GM12864 (cell line): ENCODE measurements around the gene IQCK.

Experiments used
- DNase-seq: peaks from one replicate; pipeline ENCODE4 v3.0.0-alpha.2; 2011; ENCODE audit warnings: low read depth
- H3K4me3 ChIP-seq: 2 replicates; pipeline ENCODE4 v1.5.1; 2011; ENCODE audit warnings: mild to moderate bottlenecking, low read depth, low read length, control low read depth
- TF ChIP-seq, protein P1 (sequence below): IDR thresholded peaks from 2 replicates; pipeline ENCODE4 v1.5.1; 2011; ENCODE audit warnings: low read depth, mild to moderate bottlenecking, moderate library complexity, low read length, control low read depth, inconsistent platforms; ENCODE audit errors: missing control alignments

Gene IQCK

DNA sequence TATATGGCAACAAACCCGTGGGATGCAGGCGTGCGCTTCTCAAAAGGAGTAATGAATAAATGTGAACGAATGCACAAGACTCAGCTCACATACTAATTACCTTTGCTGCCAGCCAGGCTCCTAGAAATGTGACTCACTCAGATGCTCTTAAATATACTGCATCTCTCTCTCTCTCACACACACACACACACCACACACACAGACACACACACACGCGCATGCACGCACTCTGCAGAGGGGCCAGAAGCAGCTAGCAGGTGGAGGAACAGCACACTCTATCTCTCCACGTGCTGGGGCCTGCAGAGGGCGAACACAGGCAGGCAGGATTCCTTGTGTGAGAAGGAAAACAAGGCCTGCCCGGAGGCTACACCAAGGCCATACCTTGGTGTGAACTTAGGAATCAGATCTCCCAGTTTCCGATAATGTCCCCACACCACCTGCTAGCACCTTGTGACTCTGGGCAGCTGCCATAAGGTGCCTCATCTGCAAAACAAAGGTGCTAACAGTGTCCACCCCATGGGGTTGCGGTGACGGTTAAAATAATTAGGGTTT, 161.2 kb downstream of the IQCK start:
- no peak overlapping the region for H3K4me3 ChIP-seq
- TF ChIP-seq, protein P1, sequence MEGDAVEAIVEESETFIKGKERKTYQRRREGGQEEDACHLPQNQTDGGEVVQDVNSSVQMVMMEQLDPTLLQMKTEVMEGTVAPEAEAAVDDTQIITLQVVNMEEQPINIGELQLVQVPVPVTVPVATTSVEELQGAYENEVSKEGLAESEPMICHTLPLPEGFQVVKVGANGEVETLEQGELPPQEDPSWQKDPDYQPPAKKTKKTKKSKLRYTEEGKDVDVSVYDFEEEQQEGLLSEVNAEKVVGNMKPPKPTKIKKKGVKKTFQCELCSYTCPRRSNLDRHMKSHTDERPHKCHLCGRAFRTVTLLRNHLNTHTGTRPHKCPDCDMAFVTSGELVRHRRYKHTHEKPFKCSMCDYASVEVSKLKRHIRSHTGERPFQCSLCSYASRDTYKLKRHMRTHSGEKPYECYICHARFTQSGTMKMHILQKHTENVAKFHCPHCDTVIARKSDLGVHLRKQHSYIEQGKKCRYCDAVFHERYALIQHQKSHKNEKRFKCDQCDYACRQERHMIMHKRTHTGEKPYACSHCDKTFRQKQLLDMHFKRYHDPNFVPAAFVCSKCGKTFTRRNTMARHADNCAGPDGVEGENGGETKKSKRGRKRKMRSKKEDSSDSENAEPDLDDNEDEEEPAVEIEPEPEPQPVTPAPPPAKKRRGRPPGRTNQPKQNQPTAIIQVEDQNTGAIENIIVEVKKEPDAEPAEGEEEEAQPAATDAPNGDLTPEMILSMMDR = no peak
- DNase-seq = no peak

DNA sequence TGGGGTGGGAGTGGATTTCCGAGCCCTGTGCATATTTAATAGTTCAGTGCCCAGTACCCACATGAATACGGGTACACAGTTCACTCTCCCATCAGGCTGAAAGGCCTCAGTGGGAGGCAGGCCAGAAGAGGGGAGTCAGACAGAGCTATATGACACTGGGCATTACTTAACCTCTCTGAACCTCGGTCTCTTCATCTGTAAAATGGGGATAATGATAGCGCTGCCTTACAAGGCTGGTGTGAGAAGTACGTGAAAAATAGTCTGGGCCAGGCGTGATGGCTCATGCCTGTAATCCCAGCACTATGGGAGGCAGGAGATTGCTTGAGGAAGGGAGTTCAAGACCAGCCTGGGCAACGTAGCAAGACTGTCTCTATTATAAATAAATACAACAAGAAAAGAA, 163.0 kb downstream of the IQCK start:
- H3K4me3 ChIP-seq = no peak overlapping the region
- DNase-seq = no peak
- TF ChIP-seq, protein P1 = no peak

DNA sequence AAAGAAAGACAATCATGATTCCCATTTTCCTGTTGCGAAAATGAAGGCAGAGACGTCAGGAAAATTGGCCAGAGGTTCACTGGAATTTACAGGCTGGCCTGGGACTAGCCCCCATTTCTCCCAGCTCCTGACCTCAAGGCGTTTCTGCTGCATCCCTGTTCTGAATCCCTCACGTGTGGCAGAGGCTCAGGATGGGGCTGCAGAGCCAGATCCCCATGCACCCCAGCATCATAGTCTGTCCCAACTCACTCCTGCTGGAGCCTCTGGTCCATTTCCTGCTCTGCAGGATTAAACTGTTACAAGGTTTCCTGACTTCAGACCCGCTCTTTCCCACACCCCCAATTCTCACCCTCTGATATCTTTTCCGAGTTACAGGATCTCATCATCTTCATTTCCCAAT, 163.7 kb downstream of the IQCK start:
- TF ChIP-seq, protein P1 = no peak
- DNase-seq = no peak
- no peak overlapping the region for H3K4me3 ChIP-seq

DNA sequence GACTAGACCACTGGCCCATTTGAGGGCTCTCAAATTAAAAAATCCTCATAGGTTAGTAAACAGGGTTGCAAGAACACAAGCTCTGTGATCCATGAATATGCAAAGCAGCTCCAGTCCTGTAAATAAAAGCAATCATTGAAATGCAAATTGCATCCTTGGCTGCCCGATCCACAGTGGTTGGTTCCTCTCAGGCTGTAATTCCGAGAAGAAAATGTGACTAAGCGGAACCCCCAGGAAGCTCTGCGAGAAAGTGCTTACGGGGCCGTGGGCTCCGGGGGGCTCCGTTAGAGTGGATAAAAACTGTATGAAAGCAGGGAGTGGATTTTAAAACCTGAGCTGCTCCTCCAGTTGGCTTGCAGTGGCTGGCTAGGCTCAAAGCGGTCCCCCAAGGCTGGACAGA, 164.1 kb downstream of the IQCK start:
- H3K4me3 ChIP-seq = no peak overlapping the region
- TF ChIP-seq, protein P1 = no peak
- no peak for DNase-seq

DNA sequence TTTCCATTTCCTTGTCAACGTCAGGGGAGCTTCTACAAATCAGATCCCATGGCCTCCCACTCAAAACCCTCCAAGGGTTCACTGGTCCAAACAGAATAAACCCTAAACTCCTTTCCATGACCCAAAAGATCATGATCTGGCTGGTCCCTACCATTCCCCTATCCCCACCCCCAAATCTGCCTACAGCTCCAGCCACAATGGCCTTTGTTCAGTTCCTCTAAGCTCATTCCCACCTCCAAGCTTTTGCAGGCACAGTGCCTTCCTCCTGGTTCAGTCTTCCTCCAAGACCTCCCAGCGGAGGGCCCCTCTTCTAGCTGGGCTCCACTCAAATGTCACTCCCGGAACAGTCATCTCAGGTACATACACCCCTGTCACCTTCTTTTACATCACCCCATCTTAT, 164.6 kb downstream of the IQCK start:
- no peak for DNase-seq
- H3K4me3 ChIP-seq = no peak overlapping the region
- TF ChIP-seq, protein P1 = no peak

DNA sequence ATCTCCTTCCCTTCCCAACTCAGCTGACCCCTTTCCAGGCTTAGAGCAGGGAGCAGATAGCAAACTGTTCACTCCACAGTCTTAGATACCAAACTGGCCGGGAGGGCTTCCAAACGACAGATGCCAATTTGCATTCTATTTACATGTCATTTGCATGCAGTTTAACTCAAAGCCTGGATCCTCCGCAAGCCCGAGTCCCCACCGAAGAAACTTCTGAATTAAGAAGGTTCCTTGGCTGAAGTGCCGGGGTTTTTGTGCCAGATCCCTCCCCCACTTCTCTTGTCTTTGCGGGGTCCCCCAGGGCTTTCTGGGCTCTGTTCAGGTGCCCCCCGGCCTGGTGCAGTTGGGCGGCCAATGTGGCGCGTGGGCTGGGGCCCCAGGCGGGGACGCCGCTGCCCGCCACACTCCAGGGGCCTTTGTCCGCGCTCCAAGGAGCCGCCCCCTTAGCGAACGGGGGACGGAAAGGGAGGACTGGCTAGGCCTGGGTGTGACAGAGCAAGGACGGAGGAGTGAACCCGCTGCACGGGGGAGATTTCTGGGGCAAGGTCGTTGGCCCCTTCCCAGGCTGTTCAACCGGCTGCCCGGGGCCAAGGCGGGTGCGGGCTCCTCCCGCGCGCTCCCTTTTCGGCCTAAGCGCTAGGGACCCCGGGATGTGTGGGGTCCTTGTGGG, 165.4 kb downstream of the IQCK start:
- DNase-seq = no peak
- no peak overlapping the region for H3K4me3 ChIP-seq
- TF ChIP-seq, protein P1 = no peak

DNA sequence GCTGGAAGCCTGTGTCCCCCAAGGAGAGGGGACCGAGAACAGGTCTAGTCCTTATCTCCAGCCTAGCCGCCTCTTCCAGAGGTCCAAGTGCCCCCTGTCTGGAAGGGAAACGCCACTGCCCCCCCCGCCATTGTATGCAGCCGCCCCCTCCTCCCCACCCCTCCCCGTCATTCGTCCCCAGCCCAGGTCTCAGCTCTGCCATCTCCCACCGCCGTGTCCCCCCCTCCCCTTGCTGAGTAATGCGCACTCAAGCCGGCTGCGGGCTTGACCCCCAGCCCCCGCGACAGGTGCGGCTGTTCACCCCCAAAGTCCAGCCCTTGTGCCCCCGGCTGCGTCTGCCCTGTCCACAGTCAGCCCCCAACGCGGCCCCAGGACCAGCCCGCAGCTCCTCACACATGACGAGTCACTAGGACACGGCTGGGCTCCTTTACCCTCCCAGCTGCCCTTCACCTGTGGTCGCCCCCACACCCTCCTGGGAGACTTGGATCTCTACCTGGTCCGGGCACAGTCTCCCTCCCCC, 166.0 kb downstream of the IQCK start:
- TF ChIP-seq, protein P1 = no peak
- DNase-seq = no peak
- H3K4me3 ChIP-seq = no peak overlapping the region
